Measurements from ENCODE around the gene UQCRHL.
"Not testable (repeated sequence)": the region's sequence is repeated elsewhere in the genome, so short reads cannot be mapped to it uniquely, and the experiment has no call there.

UQCRHL gene

GRCh38 chr1:15807549-15807948 is at the start of gene UQCRHL:
TSS of gene UQCRHL (minus strand) at chr1:15807649. CDS start at chr1:15807649, 0 bp downstream.
- not testable (repeated sequence) for DNase-seq

- DNase-seq: no peak
Observed at GRCh38 chr1:15856888-15857287, 49.4 kb upstream of the UQCRHL start.

GRCh38 chr1:15852828-15853302 is 45.4 kb upstream of the UQCRHL start:
- DNase-seq: no peak

- DNase-seq: no peak
Observed at GRCh38 chr1:15852036-15852827, 44.8 kb upstream of the UQCRHL start.

- no peak for DNase-seq
Observed at GRCh38 chr1:15851210-15852035, 44.0 kb upstream of the UQCRHL start.

- no peak for DNase-seq
Observed at GRCh38 chr1:15850471-15851001, 43.1 kb upstream of the UQCRHL start.

GRCh38 chr1:15849775-15850324 is 42.4 kb upstream of the UQCRHL start:
- peak; percentile 62 for DNase-seq

GRCh38 chr1:15848929-15849774 is 41.7 kb upstream of the UQCRHL start:
- peak; percentile 84 for DNase-seq

- peak; percentile 75 for DNase-seq
Observed at GRCh38 chr1:15848143-15848928, 40.9 kb upstream of the UQCRHL start.

GRCh38 chr1:15847893-15848142 is 40.4 kb upstream of the UQCRHL start:
- no peak for DNase-seq

- peak; percentile 99 for DNase-seq
Observed at GRCh38 chr1:15847100-15847892, 39.8 kb upstream of the UQCRHL start, which contains the start of gene SPEN. TSS of gene SPEN (plus strand) at chr1:15847707. CDS start at chr1:15848068, 361 bp downstream.

GRCh38 chr1:15846056-15846455 is 38.6 kb upstream of the UQCRHL start:
- DNase-seq: not testable (repeated sequence)

GRCh38 chr1:15843826-15844572 is 36.5 kb upstream of the UQCRHL start:
- no peak for DNase-seq

GRCh38 chr1:15838721-15839120 is 31.3 kb upstream of the UQCRHL start:
- DNase-seq: no peak

- no peak for DNase-seq
Observed at GRCh38 chr1:15837931-15838330, 30.5 kb upstream of the UQCRHL start.

- DNase-seq: peak; percentile 80
Observed at GRCh38 chr1:15836772-15837669, 29.6 kb upstream of the UQCRHL start.

- not testable (repeated sequence) for DNase-seq
Observed at GRCh38 chr1:15836511-15836771, 29.0 kb upstream of the UQCRHL start.

- peak; percentile 99 for DNase-seq
Observed at GRCh38 chr1:15835741-15836510, 28.5 kb upstream of the UQCRHL start.
